Karpas-422 (cell line): Measurements from ENCODE around the gene SCN8A. TPM values are rescaled to one million over a fixed set of nuclear protein-coding genes. Genes with fewer than 3 reads are reported as not detected.

Source experiments
- DNase-seq: peaks from one replicate; pipeline ENCODE4 v3.0.0-alpha.2; 2015
- H2AFZ ChIP-seq: fragments of 200-600 bp; sonication (generic); 2 replicates; pipeline ENCODE4 v1.6.1; 2014; ENCODE audit warnings: antibody characterized with exemption, low read length, mixed read lengths
- H3K27ac ChIP-seq: fragments of 200-600 bp; sonication (generic); 2 replicates; pipeline ENCODE4 v1.5.1; 2014; ENCODE audit warnings: mild to moderate bottlenecking, low read length, moderate library complexity
- H3K27me3 ChIP-seq: fragments of 200-600 bp; sonication (generic); 2 replicates; pipeline ENCODE4 v1.6.1; 2014; ENCODE audit warnings: low read length, mixed read lengths
- H3K36me3 ChIP-seq: fragments of 200-600 bp; sonication (generic); 2 replicates; pipeline ENCODE4 v1.6.1; 2014; ENCODE audit warnings: low read length, mixed read lengths; ENCODE audit not compliant: insufficient read depth
- H3K4me1 ChIP-seq: fragments of 200-600 bp; sonication (generic); 2 replicates; pipeline ENCODE4 v1.6.1; 2014; ENCODE audit warnings: mild to moderate bottlenecking, low read length, mixed read lengths
- H3K4me2 ChIP-seq: fragments of 200-600 bp; sonication (generic); 2 replicates; pipeline ENCODE4 v1.6.1; 2014; ENCODE audit warnings: low read length, low read depth, mild to moderate bottlenecking; ENCODE audit not compliant: poor library complexity, severe bottlenecking
- H3K4me3 ChIP-seq: fragments of 200-600 bp; sonication (generic); 2 replicates; pipeline ENCODE4 v1.5.1; 2014; ENCODE audit warnings: mild to moderate bottlenecking, antibody characterized with exemption, low read length, mixed read lengths
- H3K79me2 ChIP-seq: fragments of 200-600 bp; sonication (generic); 2 replicates; pipeline ENCODE4 v1.6.1; 2014; ENCODE audit warnings: mild to moderate bottlenecking, low read length, mixed read lengths
- H3K9ac ChIP-seq: fragments of 200-600 bp; sonication (generic); 2 replicates; pipeline ENCODE4 v1.6.0; 2014; ENCODE audit warnings: low read length
- H3K9me2 ChIP-seq: fragments of 200-600 bp; sonication (generic), shearing (Covaris generic); replicated peaks from 2 replicates; pipeline ENCODE4 v1.6.0; 2014; ENCODE audit warnings: mild to moderate bottlenecking, low read length, moderate library complexity; ENCODE audit not compliant: insufficient read depth
- H3K9me3 ChIP-seq: fragments of 300-700, 200-600 bp; sonication (generic); 2 replicates; pipeline ENCODE4 v1.6.1; 2014; ENCODE audit warnings: low read length, mixed read lengths
- H4K20me1 ChIP-seq: fragments of 200-600 bp; sonication (generic); 2 replicates; pipeline ENCODE4 v1.6.1; 2014; ENCODE audit warnings: mild to moderate bottlenecking, antibody characterized with exemption, low read length, low read depth; ENCODE audit not compliant: insufficient read depth
- total RNA-seq: library from RNA; depleted of rRNA; stranded (reverse); fragments of >200 nt; shearing (Covaris generic); gene quantifications from 2 replicates; pipeline ENCODE4 v1.2.3, GENCODE V29; 2014; ENCODE audit warnings: low replicate concordance

SCN8A gene
- total RNA-seq, 1 experiment from 2014 or later = 0.11 TPM

GRCh38 chr12:51730745-51731144 is 139.7 kb downstream of the SCN8A start:
- H3K36me3 ChIP-seq = no peaks in the 10 kb centered on the region
- H3K9me3 ChIP-seq = no peaks in the 10 kb centered on the region
- H3K9ac ChIP-seq = no peak overlapping the region
- no peaks in the 10 kb centered on the region for H3K9me2 ChIP-seq
- no peaks in the 10 kb centered on the region for H4K20me1 ChIP-seq
- DNase-seq = no peak
- H3K79me2 ChIP-seq = no peaks in the 10 kb centered on the region
- no peaks in the 10 kb centered on the region for H3K4me1 ChIP-seq
- H3K27ac ChIP-seq = no peak overlapping the region
- H3K4me2 ChIP-seq = no peak overlapping the region
- H2AFZ ChIP-seq = no peak overlapping the region
- no peaks in the 10 kb centered on the region for H3K27me3 ChIP-seq
- no peak overlapping the region for H3K4me3 ChIP-seq

- Histone ChIP-seq H3K9me2 (no peaks in the 10 kb centered on the region), H3K4me2 (no peak overlapping the region), H2AFZ (no peak overlapping the region), H3K79me2 (no peaks in the 10 kb centered on the region), H3K27ac (no peak overlapping the region), H3K4me3 (no peak overlapping the region), H3K27me3 (no peaks in the 10 kb centered on the region), H3K4me1 (no peaks in the 10 kb centered on the region), H4K20me1 (no peaks in the 10 kb centered on the region), H3K9me3 (no peaks in the 10 kb centered on the region), H3K9ac (no peak overlapping the region), H3K36me3 (no peaks in the 10 kb centered on the region)
- DNase-seq = no peak
Observed at GRCh38 chr12:51740536-51740935, 149.5 kb downstream of the SCN8A start.

- no peaks in the 10 kb centered on the region for H3K9me3 ChIP-seq
- H3K9ac ChIP-seq = no peak overlapping the region
- H3K4me1 ChIP-seq = no peaks in the 10 kb centered on the region
- H3K27ac ChIP-seq = no peak overlapping the region
- H3K4me3 ChIP-seq = no peak overlapping the region
- H3K79me2 ChIP-seq = no peaks in the 10 kb centered on the region
- H3K4me2 ChIP-seq = no peak overlapping the region
- no peaks in the 10 kb centered on the region for H4K20me1 ChIP-seq
- no peak for DNase-seq
- no peaks in the 10 kb centered on the region for H3K9me2 ChIP-seq
- no peaks in the 10 kb centered on the region for H3K27me3 ChIP-seq
- H3K36me3 ChIP-seq = no peaks in the 10 kb centered on the region
- no peak overlapping the region for H2AFZ ChIP-seq
Observed at GRCh38 chr12:51744235-51744634, 153.2 kb downstream of the SCN8A start.

DNA sequence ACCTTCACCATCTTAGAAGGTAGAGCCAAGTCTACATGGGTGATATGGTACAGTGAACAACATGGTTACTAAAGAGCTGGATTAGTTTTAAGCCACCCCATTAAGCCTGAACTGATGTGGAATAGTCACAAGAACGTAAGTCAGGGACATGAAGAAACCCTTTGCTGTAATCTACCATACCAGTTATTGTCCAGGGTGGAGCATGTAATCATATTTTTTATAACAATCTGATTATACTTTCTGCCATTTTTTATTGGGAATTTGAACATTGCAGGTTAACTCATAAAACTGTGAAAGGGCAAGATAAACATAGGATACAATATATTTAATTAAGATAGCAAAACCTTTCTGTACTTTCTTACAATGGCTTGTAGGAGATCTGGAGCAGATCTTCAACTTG is 153.9 kb downstream of the SCN8A start:
- Histone ChIP-seq H3K9ac (no peak overlapping the region), H3K9me3 (no peaks in the 10 kb centered on the region), H3K79me2 (no peaks in the 10 kb centered on the region), H3K27me3 (no peaks in the 10 kb centered on the region), H3K4me1 (no peaks in the 10 kb centered on the region), H3K36me3 (no peaks in the 10 kb centered on the region), H3K4me3 (no peak overlapping the region), H3K4me2 (no peak overlapping the region), H3K27ac (no peak overlapping the region), H4K20me1 (no peaks in the 10 kb centered on the region), H2AFZ (no peak overlapping the region), H3K9me2 (no peaks in the 10 kb centered on the region)
- DNase-seq = no peak

GRCh38 chr12:51746416-51746815 is 155.4 kb downstream of the SCN8A start:
- Histone ChIP-seq H3K4me2 (no peak overlapping the region), H3K79me2 (no peaks in the 10 kb centered on the region), H3K27me3 (no peaks in the 10 kb centered on the region), H3K9ac (no peak overlapping the region), H3K4me3 (no peak overlapping the region), H2AFZ (no peak overlapping the region), H4K20me1 (no peaks in the 10 kb centered on the region), H3K36me3 (no peaks in the 10 kb centered on the region), H3K9me3 (no peaks in the 10 kb centered on the region), H3K4me1 (no peaks in the 10 kb centered on the region), H3K9me2 (no peaks in the 10 kb centered on the region), H3K27ac (no peak overlapping the region)
- DNase-seq = no peak

- no peaks in the 10 kb centered on the region for H3K4me1 ChIP-seq
- H4K20me1 ChIP-seq = no peaks in the 10 kb centered on the region
- H3K79me2 ChIP-seq = no peaks in the 10 kb centered on the region
- H3K36me3 ChIP-seq = no peaks in the 10 kb centered on the region
- no peak for DNase-seq
- H3K9ac ChIP-seq = no peak overlapping the region
- no peak overlapping the region for H2AFZ ChIP-seq
- no peak overlapping the region for H3K4me3 ChIP-seq
- no peak overlapping the region for H3K27ac ChIP-seq
- no peaks in the 10 kb centered on the region for H3K9me3 ChIP-seq
- H3K4me2 ChIP-seq = no peak overlapping the region
- no peaks in the 10 kb centered on the region for H3K9me2 ChIP-seq
- H3K27me3 ChIP-seq = no peaks in the 10 kb centered on the region
Observed at GRCh38 chr12:51748235-51748634, 157.2 kb downstream of the SCN8A start.

- no peak overlapping the region for H2AFZ ChIP-seq
- H3K4me3 ChIP-seq = no peak overlapping the region
- no peaks in the 10 kb centered on the region for H3K9me2 ChIP-seq
- no peak overlapping the region for H3K4me2 ChIP-seq
- no peaks in the 10 kb centered on the region for H3K9me3 ChIP-seq
- no peaks in the 10 kb centered on the region for H3K79me2 ChIP-seq
- DNase-seq = no peak
- no peaks in the 10 kb centered on the region for H3K4me1 ChIP-seq
- no peaks in the 10 kb centered on the region for H4K20me1 ChIP-seq
- H3K9ac ChIP-seq = no peak overlapping the region
- H3K36me3 ChIP-seq = no peaks in the 10 kb centered on the region
- H3K27ac ChIP-seq = no peak overlapping the region
- H3K27me3 ChIP-seq = no peaks in the 10 kb centered on the region
Observed at GRCh38 chr12:51749206-51749985, 158.4 kb downstream of the SCN8A start.

DNA sequence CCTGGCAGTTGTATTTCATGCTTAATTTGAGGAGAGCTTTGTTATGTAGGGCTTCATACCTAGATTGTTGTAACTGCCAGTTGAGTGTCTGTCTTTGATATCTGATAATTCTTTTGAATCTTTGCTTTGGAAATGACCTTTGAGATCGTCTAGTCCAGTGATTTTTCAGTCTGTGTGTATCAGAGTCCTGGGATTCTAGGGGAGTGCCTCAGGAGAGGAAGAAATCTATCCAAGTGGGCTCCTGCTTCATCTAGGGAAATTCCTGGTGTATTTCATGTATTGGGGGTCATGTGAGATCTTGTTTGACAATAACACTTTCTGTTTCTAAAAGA is 158.9 kb downstream of the SCN8A start:
- Histone ChIP-seq H2AFZ (no peak overlapping the region), H3K4me1 (no peaks in the 10 kb centered on the region), H3K27me3 (no peaks in the 10 kb centered on the region), H3K27ac (no peak overlapping the region), H3K9me2 (no peaks in the 10 kb centered on the region), H3K4me2 (no peak overlapping the region), H3K36me3 (no peaks in the 10 kb centered on the region), H3K9me3 (no peaks in the 10 kb centered on the region), H3K79me2 (no peaks in the 10 kb centered on the region), H3K4me3 (no peak overlapping the region), H3K9ac (no peak overlapping the region), H4K20me1 (no peaks in the 10 kb centered on the region)
- DNase-seq = no peak
